ENCODE data around the gene LTB4R2. TPM values are rescaled to one million over a fixed set of nuclear protein-coding genes. Genes with fewer than 3 reads are reported as not detected.

LTB4R2 gene
- total and polyA plus RNA-seq, 2 donors (not counting 1 experiment from before 2014, with no cell fraction given): 10.7 to 11.7 TPM

DNA sequence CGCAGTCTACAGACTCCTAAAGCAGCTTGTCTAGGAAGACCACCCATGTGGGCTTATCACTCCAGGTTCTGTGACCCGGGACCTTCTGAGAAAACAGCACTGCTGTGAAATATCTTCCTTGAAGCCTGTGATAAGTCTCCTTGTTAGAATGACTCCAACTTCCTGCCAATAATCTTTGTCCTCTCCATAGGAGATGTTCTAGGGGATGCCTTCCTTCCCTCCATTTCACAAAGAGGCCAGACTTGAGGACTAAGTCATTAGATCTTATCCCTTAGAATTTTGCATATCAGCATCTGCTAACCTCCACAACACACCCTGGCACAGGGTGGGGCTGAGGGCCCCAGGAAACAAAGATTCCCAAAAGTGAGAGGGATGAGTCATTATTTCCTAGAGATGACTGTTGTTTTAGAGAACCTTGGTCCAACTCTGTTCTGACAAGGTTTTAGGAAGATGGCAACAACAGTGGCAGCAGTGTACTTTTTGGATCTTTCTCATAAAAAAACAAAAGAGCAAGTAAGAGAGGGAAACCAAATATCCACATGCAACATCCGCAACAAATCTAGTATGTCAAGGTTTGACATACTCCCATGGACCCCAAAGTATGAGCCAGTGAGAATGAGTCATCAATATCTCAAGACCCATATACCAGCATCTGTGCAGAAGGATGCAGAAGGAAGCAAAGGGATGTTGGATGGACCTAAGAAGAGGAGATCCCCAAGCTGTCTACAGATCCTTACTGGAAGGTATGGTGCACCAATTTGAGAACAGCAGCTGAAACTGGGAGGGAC is 7.4 kb downstream of the LTB4R2 start:
- 96% methylated on average over 2 of the region's 3 CpGs for whole genome bisulfite sequencing (ENCODE audit: insufficient coverage)
- no peak for DNase-seq
- ChIA-PET CTCF (interaction anchor here (1.1 to 2.1 kb wide), 4 partner anchors 10 to 19 kb away, joined by 3 to 14 read pairs (median 8); partner anchors contain the start of gene CIDEB), POLR2A (no interaction called here)
- intact Hi-C loops (cut with micrococcal nuclease): no loop called here
- Mint-ChIP-seq H3K27ac (no peak overlapping the region), H3K4me3 (no peak overlapping the region), H3K9me3 (ENCODE audit: insufficient read depth) (no peaks in the 10 kb centered on the region), H3K27me3 (peaks cover 11% of the 10 kb centered on the region), H3K4me1 (peaks cover 27% of the 10 kb centered on the region)
- Histone ChIP-seq H3K27ac (ENCODE audit: low read length in 2 of 2) (no peak overlapping the region), H3K36me3 (replicated peaks in 1 of 2; ENCODE audit: control extremely low read depth in 1 of 2, control insufficient read depth in 1 of 2, extremely low read depth in 1 of 2, insufficient read depth in 2 of 2, low read length in 1 of 2) (no peaks in the 10 kb centered on the region), H2AFZ (ENCODE audit: insufficient read depth, low read depth, low read length, poor library complexity, severe bottlenecking) (no peak overlapping the region), H4K20me1 (ENCODE audit: control insufficient read depth, insufficient read depth, low read length, poor library complexity, severe bottlenecking) (no peaks in the 10 kb centered on the region), H3K4me3 (ENCODE audit: control extremely low read depth in 1 of 5, extremely low read depth in 1 of 5, insufficient read depth in 1 of 5, low read depth in 2 of 5, low read length in 4 of 5) (no peak overlapping the region), H3K4me1 (ENCODE audit: control insufficient read depth in 2 of 2, insufficient read depth in 2 of 2, low read length in 2 of 2) (peaks cover 20 to 26% of the 10 kb centered on the region in 2 donors), H3K9me3 (ENCODE audit: control extremely low read depth in 1 of 3, control insufficient read depth in 2 of 3, insufficient read depth in 1 of 3, low read length in 2 of 3) (no peaks in the 10 kb centered on the region), H3K9ac (ENCODE audit: low read length) (no peak overlapping the region), H3K79me2 (ENCODE audit: control insufficient read depth, insufficient read depth, low read length) (no peaks in the 10 kb centered on the region), H3K27me3 (replicated peaks in 1 of 4; ENCODE audit: control extremely low read depth in 1 of 4, control insufficient read depth in 3 of 4, insufficient read depth in 4 of 4, low read length in 3 of 4) (peaks cover 0 to 6% (median 0%) of the 10 kb centered on the region in 4 experiments), H3K4me2 (replicated peaks; ENCODE audit: low read depth, low read length, poor library complexity, severe bottlenecking) (no peak overlapping the region)
- no peak for ATAC-seq (ENCODE audit: low read depth)
- TF ChIP-seq CTCF (IDR thresholded peaks at IDR 0.05): no peak
- no peak for TF ChIP-seq EZH2 (IDR thresholded peaks at IDR 0.05; ENCODE audit: borderline replicate concordance, insufficient read depth, low read depth, low read length, poor library complexity, severe bottlenecking)

Data from B cell (primary cell).